HG03469 (cell line): Measurements from ENCODE around the gene PIAS2.
"Not testable (repeated sequence)": the region's sequence is repeated elsewhere in the genome, so short reads cannot be mapped to it uniquely, and the experiment has no call there.

Experiments used
- ATAC-seq: cut with Tn5 transposase; IDR thresholded peaks from one replicate; pipeline ENCODE4 v1.9.1; 2021; ENCODE audit warnings: mild to moderate bottlenecking, moderate library complexity, moderate number of reproducible peaks; ENCODE audit not compliant: unreplicated experiment

Gene PIAS2

DNA sequence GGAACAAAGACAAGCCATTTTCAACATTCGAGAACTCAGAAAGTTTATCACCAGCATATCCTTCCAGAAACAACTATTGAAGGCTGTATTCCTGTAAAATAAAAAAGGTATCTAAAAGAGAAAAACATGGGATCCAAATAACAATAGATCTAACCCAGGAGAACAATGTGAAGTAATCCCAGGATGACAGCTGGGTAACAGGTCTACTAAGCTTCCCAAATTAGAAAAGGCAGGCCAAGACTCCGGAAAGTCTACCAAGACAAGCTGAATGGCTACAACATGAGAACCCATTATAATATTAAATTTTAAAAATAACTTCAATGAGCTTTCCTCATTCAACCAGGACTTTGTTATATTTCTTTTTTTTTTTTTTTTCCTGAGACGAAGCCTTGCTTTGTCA is 6.5 kb downstream of the PIAS2 start:
- ATAC-seq: no peak

DNA sequence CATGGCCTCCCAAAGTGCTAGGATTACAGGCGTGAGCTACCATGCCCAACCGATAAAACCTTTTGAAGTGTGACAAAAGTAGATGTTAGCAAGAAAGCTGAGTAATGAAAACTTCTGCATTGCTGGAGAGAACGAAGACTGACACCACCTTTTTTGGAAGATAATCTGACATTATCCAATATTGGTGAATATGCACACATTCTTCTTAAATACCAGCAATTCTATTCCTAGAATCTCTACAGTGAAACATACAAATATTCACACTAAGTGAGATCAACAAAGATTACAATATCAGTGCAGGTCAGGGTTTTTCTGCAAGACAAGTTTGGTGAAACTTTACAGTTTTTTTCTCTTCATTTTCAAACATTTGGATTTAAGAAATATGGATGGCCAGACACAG is 7.8 kb downstream of the PIAS2 start:
- ATAC-seq: no peak

DNA sequence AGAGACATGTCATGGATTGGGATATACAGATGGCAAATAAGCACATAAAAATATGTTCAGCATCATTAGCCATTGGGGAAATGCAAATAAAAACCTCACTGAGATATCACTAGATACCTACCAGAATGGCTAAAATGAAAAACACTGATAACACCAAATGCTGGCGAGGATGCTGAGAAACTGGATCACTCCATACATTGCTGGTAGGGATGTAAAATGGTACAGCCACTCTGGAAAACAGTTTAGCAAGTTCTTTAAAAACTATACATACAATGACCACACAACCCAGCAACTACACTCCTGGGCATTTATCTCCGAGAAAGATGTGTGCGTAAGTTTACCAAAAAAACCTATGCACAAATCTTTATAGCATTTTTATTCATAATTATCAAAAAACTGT is 13.9 kb downstream of the PIAS2 start:
- ATAC-seq: no peak

DNA sequence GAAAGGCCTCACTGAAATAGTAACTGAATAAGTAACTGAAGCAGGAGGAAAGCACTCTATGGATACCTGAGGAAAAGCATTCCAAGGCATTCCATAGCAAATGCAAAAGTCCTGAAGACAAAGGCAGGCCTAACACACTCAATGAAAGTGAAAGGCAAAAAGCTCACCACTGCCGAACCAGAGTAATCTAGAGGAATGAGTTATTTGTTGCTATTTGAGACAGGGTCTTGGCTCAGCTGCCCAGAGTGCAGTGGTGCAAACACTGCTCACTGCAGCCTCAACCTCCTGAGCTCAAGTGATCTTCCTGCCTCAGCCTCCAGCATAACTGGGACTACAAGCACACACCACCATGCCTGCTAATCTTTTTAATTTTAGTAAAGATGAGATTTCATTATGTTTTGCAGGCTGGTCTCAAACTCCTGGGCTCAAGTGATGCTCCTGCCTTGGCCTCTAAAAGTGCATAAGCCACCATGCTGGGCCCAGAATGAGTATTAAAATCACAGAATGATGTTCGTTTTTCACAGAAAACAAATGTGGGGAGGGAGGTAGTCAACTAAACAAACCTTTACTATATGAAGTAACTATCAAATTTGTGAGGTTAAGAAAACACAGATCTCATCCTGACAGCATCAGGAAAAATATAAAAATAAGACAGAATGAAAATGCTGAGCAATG is 17.9 kb downstream of the PIAS2 start:
- no peak for ATAC-seq

GRCh38 chr18:46894124-46894523 is 23.2 kb downstream of the PIAS2 start:
- no peak for ATAC-seq

GRCh38 chr18:46893360-46893759 is 23.9 kb downstream of the PIAS2 start:
- ATAC-seq: no peak

GRCh38 chr18:46892842-46893241 is 24.5 kb downstream of the PIAS2 start:
- peak; percentile 50 for ATAC-seq

DNA sequence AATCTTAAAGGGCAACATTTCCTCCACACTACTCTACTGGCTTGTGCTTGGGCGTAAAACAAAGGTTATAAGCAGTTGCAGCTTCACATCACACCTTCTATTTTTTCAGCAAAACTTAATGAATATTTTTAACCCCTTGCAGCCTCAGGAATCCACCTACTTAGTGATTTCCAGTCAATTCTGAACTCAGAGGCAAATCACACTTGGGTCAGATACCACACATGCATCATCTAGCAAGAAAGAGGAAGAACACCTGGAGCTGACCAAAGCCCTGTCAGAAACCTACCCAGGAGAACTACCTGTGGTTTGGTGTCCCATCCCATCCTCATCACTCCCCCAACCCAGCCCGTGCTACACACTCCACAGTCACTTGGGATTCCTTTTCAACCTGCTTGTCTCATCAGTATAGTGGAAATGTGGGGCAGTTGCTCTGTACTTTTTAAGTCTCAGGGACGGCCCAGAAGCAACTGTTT is 25.5 kb downstream of the PIAS2 start:
- ATAC-seq: peak; percentile 69

- no peak for ATAC-seq
Measured at GRCh38 chr18:46888965-46889364, 28.3 kb downstream of the PIAS2 start.

GRCh38 chr18:46886893-46887292 is 30.4 kb downstream of the PIAS2 start:
- ATAC-seq: no peak

DNA sequence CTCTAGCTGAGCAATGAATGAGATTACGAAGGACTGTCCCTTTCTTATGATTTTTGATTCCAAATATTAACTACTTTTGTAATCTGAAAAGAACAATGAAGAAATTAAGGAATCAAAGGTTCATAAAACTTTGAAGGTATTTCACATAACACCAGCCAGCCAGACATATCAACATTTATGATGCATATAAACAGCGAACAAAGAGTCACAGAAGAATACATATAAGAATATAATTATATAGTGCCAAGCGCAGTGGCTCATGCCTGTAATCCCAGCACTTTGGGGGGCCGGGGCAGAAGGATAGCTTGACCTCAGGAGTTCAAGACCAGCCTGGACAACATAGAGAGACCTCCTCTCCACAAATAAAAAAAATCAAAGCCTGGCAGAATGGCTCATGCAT is 34.1 kb downstream of the PIAS2 start:
- ATAC-seq: no peak

DNA sequence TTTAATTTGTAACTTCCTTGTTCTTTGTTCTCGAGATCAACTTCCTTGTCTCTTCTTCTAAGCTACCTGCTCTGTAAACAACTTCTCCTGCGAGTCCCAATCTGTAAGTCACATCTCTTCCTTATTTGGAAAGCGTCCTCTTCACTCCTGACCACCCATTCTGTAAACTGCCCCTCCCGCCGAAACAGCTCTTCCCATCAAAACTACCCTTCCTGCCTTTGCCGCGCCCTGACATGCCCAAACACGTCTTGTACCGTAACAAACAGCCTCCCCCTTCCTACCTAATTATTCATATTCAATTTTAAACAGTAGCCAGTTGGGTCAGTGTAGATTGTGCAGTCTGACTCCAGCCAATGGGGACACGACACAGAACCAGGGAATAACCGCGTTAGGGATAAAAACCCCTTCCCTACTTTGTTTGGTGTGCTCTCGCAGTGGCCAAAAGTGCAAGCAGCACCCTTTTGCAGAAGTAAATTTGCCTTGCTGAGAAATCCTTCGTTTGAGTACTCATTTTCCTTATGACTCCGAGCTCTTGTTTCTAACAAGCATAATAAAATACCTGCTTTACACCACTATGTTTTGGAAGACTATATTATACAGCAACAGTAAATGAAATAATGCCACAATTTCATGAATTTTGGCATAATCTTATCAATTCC is 39.8 kb downstream of the PIAS2 start:
- ATAC-seq: no peak

DNA sequence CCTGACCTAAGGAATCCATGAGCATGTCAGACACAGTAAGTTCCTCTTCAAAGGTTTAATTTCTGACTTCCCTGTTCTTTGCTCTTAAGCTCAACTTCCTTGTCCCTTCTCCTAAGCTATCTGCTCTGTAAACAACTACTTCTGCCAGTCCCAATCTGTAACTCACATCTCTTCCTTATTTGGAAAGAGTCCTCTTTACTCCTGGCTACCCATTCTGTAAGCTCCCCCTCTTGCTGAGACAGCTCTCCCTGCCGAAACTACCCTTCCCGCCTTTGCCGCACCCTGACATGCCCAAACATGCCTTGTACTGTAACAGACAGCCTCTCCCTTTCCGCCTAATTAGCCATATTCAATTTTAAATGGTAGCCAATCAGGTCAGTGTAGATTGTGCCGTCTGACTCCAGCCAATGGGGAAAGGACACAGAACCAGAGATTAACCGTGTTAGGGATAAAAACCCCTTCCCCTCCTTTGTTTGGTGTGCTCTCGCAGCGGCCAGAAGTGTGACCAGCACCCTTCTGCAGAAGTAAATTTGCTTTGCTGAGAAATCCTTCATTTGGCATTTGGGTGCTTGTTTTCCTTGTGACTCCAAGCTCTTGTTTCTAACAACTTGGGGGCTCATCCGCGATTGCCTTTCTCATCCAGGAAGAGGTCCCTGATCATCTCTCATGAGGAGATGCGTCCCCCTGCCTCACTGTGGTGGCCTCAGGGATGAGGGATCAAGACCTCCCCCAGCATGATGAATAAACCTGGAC is 49.0 kb downstream of the PIAS2 start:
- ATAC-seq: no peak

DNA sequence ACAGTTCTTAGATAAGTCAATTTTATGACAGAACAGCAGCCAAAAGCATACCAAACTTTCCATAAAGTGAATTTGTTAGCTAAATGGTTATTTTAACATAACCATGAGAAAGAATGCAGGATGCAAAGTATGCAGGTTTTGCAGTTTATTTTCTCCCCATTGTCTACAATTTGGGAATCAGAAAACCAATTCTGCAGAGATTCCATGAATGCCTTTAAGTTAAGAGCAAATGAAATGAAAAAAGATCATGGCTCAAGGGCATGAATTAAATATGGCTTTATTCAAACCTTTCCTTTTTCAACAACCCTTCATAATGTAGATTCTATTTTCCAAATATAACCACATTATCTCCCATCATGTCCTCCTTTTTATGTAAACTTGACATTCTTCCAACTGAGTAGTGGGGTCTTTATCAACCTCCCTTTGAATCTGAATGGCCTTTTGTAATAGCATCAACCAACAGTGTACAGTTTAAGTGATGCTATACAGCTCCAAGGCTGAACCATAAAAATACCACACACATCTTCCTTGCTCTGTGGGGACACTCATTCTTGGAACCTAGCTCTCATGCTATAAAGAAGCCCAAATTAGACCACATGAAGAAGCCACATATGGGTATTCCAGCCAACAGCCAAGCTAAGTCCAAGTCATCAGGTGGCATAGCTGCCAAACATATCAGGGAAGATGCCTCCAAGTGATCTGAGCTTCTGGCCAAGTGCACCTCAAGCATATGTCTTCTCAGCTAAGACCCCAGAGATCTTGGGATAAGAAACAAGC is 49.8 kb downstream of the PIAS2 start:
- ATAC-seq: no peak

DNA sequence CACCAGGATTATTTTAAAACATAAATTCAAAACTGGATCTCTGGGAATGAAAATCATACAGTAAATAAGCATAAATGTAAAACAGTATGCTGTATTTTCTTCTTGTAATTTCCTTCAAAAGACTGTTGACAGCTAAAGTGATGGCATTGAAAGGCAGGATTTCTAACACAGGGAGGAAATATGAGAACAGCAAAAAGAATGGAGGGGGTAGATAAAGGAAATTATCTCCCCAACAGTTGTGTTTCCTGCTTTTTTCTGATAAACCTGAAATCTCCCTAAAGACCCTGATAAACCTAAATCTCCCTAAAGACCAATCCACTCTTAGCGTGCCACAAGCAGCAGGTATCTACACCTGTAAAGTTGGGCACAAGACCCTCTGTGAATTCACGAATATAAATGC is 50.8 kb downstream of the PIAS2 start:
- ATAC-seq: no peak

GRCh38 chr18:46865245-46865644 is 52.1 kb downstream of the PIAS2 start:
- ATAC-seq: not testable (repeated sequence)

GRCh38 chr18:46859855-46860254 is 57.5 kb downstream of the PIAS2 start:
- no peak for ATAC-seq

DNA sequence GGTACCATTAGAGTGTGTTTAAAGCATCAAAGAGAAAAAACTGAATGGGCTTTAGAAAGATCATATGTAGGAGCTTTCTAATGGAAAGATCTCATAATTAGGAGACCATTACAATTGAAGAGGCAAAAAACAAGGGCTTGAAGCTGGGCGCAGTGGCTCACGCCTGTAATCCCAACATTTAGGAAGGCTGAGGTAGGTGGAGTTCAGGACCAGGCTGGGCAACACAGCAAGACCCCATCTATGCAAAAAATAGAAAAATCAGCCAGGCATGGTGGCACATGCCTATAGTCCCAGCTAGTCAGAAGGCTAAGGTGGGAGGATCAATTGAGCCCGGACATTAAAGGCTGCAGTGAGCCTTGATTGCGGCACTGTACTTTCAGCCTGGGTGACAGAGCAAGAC is 59.0 kb downstream of the PIAS2 start:
- no peak for ATAC-seq

GRCh38 chr18:46856973-46857372 is 60.3 kb downstream of the PIAS2 start:
- no peak for ATAC-seq

DNA sequence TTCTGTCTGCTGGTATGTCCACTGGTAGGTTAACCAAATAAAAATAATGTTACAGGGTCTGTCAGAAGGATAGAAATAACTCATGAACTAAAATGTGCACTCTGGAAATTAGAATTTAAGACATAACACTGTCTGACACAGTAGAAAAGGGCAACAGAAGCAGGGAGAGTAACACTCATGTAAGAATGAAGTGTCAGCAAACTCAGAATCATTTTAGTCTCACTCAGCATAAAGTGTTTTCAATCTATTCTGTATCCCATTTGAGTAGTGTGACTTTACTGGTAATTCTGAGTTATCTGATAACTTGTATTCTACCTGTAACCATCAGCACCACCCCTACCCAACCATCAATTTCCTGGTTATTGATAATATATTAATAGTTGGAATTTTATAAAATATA is 68.3 kb downstream of the PIAS2 start:
- no peak for ATAC-seq

DNA sequence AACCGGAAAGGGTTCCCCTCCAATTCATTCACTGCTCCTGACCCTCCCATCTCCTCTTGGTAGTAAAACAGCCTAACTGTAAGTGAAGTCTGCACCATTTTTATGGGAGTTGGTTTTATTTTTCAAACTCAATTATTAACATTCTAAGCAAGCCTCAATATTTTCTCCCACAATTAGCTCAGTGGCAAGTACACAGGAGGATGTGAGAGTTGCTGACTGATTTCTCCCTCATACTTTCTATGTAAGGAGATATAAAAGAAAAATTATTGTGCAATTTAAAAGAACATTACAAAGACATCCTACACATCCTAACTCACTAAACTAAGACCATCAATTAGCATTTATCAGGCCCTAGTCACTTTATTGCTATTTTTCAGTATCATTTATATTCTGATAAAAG is 73.9 kb downstream of the PIAS2 start:
- ATAC-seq: no peak
